Central memory CD8-positive, alpha-beta T cell (primary cell): ENCODE data around the gene GPR137.
"Not testable (repeated sequence)": the region's sequence is repeated elsewhere in the genome, so short reads cannot be mapped to it uniquely, and the experiment has no call there.

Experiments used
- ATAC-seq: fragments of 150-1000 bp; cut with Tn5 transposase; replicated peaks from 2 replicates; pipeline ENCODE4 v1.10.0; 2022; ENCODE audit warnings: mild to moderate bottlenecking, moderate FRiP score, moderate number of reproducible peaks; ENCODE audit not compliant: poor library complexity, severe bottlenecking; ENCODE audit errors: extremely low read depth
- DNase-seq, 2 donors: peaks; one replicate each; pipeline ENCODE4 v3.0.0; 2021; ENCODE audit warnings: low spot score in 2 of 2
- H3K27ac Mint-ChIP-seq: one replicate; pipeline ENCODE4 v1.8.0; 2022; ENCODE audit warnings: low read depth, mild to moderate bottlenecking, moderate library complexity, mixed read lengths
- H3K27me3 Mint-ChIP-seq: one replicate; pipeline ENCODE4 v1.8.0; 2022; ENCODE audit warnings: mixed read lengths
- H3K36me3 Mint-ChIP-seq: one replicate; pipeline ENCODE4 v1.8.0; 2022; ENCODE audit warnings: mild to moderate bottlenecking, moderate library complexity, mixed read lengths; ENCODE audit not compliant: insufficient read depth
- H3K4me1 Mint-ChIP-seq: one replicate; pipeline ENCODE4 v1.8.0; 2022; ENCODE audit warnings: mixed read lengths
- H3K4me3 Mint-ChIP-seq: one replicate; pipeline ENCODE4 v1.8.0; 2022; ENCODE audit warnings: mild to moderate bottlenecking, moderate library complexity, mixed read lengths
- H3K9me3 Mint-ChIP-seq: one replicate; pipeline ENCODE4 v1.8.0; 2022; ENCODE audit warnings: mixed read lengths

The GPR137 gene

DNA sequence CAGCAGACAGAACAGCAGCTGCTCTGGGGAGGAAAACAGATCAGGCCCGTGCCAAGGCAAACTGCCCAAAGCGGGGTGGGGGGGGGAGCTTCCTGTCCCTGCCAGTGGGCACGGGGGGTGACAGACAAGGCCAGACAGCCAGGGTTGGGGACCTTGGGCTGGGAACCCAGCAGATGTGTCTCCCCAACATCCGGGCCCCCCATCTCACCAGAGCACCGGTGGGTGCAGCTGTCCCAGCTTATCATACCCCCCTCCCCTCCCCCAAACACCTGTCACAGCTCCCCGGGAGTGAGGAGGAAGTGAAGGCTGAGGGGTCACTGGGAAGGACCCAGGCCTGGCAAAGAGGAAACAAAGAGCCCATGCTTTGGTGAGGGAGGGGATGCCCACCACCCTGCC lies 40.2 kb upstream of the GPR137 start:
- peaks cover 27% of the 10 kb centered on the region for H3K36me3 Mint-ChIP-seq
- H3K27me3 Mint-ChIP-seq, result no peaks in the 10 kb centered on the region
- H3K4me3 Mint-ChIP-seq, result peak overlapping the region; percentile 83
- peak; percentile 20 for ATAC-seq
- peak in 1 of 2 donors; percentile 67 for DNase-seq
- H3K9me3 Mint-ChIP-seq, result no peaks in the 10 kb centered on the region
- peaks cover 51% of the 10 kb centered on the region for H3K4me1 Mint-ChIP-seq
- H3K27ac Mint-ChIP-seq, result peak overlapping the region; percentile 93

DNA sequence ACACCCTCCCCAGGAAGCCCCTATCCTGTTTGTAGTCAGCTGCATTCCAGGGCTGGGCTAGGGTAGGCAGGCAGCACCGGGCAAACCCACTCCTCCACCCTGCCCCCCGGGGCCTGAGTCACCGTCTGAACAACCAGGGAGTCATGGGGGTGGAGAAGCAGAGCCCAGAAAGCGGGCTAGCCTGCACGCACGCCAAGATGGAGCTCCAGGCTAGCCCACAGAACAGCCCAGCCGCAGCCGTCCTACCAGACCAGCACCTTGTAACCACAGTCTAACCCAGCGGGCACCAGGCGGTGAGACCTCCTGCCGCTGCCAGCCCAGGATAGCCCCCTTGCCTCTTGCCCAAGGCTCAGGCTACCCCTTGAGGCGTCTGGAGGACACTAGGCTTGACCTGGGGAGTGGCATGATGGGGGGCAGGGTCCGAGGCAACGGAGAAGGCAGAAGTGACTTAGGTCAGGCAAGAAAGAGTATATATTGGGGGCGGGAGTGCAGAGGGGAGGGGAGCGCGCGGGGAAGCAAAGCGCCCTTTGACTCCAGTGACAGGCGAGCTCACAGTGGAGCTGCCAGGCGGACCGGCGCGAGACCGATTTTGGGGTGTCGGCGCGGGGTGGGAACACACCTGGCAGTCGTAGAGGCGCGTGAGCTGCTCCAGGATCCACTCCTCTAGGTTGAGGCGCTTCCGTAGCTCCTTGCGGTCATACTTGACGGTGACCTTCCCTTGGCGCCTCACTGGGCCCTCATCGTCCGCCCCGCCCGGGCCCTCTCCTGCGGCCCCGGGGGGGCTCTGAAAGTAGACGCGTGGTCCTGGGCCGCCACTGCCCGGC lies 39.6 kb upstream of the GPR137 start:
- H3K4me3 Mint-ChIP-seq, result peak overlapping the region; percentile 83
- H3K4me1 Mint-ChIP-seq, result peaks cover 48% of the 10 kb centered on the region
- H3K27me3 Mint-ChIP-seq, result no peaks in the 10 kb centered on the region
- H3K9me3 Mint-ChIP-seq, result no peaks in the 10 kb centered on the region
- peak; percentile 6 for ATAC-seq
- H3K27ac Mint-ChIP-seq, result peak overlapping the region; percentile 93
- H3K36me3 Mint-ChIP-seq, result peaks cover 21% of the 10 kb centered on the region
- peak; percentile 44 to 61 for DNase-seq

DNA sequence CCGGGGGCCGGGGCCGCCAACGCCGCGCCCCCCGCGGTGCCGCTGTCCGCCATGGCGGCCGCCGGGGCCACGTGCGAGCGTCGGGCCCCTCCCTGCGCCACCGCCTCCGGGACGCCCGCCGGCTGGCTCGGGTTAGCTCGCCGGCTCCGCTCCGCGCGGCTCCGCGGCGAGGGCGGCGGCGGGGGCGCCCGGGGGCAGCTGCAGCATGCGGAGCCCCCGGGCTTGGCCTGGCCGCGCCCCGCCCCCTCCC lies 39.1 kb upstream of the GPR137 start:
- H3K4me3 Mint-ChIP-seq, result peak overlapping the region; percentile 83

DNA sequence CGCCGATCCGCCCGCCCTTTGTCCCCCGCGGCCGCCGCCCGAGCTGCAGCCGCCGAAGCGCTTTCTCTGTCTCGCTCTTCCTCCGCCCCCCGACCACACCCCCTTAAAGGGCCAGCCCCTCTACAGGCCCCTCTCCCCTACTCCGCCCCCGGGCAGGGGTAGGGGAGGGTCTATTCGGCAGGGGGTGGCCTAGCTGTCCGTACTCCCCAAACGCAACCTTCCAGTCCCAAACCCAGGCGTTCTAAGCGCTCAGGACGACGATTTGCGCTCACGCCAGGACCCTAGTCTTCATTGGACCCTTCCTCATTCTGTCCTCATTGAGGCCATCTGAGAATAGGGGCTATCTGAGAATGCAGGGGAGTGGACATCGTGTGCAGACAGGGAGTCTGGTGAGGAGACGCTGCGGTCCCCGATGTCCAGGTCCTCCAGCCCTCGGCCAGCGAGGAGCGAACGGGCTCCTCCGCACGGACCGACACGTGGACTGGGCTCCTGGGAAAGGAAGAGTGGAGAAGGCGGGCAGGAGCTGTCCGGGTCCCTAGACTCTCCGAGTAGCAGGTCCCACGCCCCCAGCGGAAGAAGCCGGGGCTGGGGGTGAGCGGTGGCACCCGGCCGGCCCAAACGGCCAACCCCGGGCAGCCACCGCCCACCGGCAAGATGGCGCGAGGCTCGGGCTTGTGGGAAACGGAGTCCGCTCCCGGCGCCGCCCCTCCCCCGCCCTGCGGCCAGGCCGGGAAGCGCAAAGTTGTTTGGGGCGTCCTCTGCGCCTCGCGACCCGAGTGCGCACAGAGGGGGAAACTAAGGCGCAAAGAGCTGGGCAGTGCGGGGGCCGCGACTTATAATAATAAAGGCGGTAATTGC lies 38.5 kb upstream of the GPR137 start, which contains the start of gene PPP1R14B:
TSS of gene PPP1R14B (minus strand) at position 73 of the 858 bp plus-strand sequence. CDS start 270 bp downstream, outside the sequence.
- H3K36me3 Mint-ChIP-seq, result peaks cover 17% of the 10 kb centered on the region
- peak within 1 kb of the TSS; percentile 93 for H3K27ac Mint-ChIP-seq
- H3K4me3 Mint-ChIP-seq, result peak within 1 kb of the TSS; percentile 83

More for the DNA sequence above, 39.1 kb upstream of the GPR137 start:
- H3K27me3 Mint-ChIP-seq, H3K9me3 Mint-ChIP-seq, DNase-seq: not testable (repeated sequence)
- ATAC-seq, result peak; percentile 3
- Mint-ChIP-seq H3K4me1 (peaks cover 45% of the 10 kb centered on the region), H3K27ac (peak overlapping the region; percentile 29), H3K36me3 (peaks cover 17% of the 10 kb centered on the region)

DNA sequence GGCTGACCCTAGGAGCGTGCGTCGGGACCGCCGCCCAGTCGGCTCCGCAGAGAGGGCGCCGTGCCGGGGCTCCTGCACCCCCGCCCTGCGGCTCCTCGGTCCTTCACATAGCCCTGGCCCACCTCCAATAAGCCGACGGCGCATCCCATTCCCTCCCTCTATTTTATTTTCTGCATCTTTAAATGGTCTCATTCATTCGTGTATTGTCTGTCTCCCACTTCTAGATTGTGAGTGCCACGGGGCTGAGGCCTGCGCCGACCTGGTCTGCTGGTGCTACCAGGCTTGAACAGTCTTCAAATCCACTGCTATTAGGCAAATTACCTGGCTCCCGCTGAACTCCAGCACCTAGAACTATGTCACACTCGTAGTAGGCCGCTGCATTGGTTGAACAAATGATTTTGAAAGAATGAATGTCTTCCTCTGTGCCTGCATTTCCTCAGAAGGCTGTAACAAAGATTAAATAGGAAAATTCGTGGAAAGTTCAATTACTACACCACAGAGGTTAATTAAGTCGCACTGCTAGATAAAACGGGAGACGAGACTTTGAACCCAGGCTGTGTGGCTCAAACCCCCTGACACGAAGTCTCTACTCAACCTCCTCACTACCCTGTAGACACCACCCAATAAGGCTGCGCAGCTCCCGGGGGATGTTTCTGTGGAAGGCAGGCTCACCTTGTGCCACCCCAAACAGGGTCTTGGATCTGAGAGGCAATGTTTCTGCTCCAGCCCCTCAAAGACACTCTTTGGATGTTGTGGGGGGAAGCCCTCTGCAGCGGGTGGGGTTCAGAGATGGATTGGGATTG lies 37.7 kb upstream of the GPR137 start:
- peaks cover 15% of the 10 kb centered on the region for H3K36me3 Mint-ChIP-seq
- H3K27me3 Mint-ChIP-seq, result no peaks in the 10 kb centered on the region
- peaks cover 50% of the 10 kb centered on the region for H3K4me1 Mint-ChIP-seq
- no peak overlapping the region for H3K27ac Mint-ChIP-seq
- peak overlapping the region; percentile 83 for H3K4me3 Mint-ChIP-seq
- DNase-seq (no peak), ATAC-seq (no peak)
- no peaks in the 10 kb centered on the region for H3K9me3 Mint-ChIP-seq

More for the DNA sequence above, 38.5 kb upstream of the GPR137 start, which contains the start of gene PPP1R14B:
- H3K4me1 Mint-ChIP-seq, result peaks cover 47% of the 10 kb centered on the region
- peak; percentile 52 for ATAC-seq
- no peaks in the 10 kb centered on the region for H3K9me3 Mint-ChIP-seq
- peak; percentile 53 to 56 for DNase-seq
- no peaks in the 10 kb centered on the region for H3K27me3 Mint-ChIP-seq

DNA sequence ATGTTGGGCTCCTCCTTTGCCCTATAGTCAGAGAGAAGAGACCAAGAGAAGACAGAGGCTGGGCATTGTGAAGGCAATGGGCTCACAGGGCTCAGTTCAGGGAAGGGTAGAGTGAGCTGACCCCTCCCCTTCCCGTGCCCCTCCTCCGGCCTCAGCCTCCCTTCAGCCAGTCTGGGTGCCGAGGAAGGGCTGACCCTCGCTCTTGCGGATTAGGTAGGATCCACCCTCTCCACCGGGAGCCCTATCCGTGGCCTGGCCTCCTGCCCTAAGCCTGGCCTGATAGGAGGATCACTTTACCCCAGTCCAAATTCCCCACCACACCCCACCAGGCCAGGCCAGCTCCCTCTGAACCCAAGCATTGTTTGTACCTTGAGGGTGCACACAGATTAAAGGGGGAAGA lies 37.1 kb upstream of the GPR137 start:
- no peak for DNase-seq
- Mint-ChIP-seq H3K4me1 (peaks cover 44% of the 10 kb centered on the region), H3K9me3 (no peaks in the 10 kb centered on the region), H3K27me3 (no peaks in the 10 kb centered on the region), H3K36me3 (peaks cover 14% of the 10 kb centered on the region), H3K27ac (no peak overlapping the region), H3K4me3 (peak overlapping the region; percentile 83)
- no peak for ATAC-seq

DNA sequence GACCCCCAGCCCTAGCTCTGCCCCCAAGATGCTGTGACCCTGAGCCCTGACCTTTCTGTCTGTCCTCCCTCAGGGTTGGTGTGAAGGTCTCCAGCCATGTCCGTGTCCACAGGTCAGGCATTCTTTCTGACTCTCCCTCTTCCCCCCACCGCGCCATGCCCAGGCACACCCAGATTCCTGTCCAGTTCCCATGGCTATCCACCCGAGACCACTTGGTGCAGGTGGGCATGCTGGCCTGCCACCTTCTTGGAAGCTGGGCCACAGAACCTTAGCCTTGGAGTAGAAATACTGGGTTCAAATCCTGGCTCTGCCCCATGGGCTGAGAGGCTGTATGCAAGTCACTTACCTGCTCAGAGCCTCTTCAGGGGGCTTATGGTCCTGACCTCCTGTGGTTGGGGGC lies 36.6 kb upstream of the GPR137 start:
- ATAC-seq (no peak), DNase-seq (no peak)
- no peaks in the 10 kb centered on the region for H3K27me3 Mint-ChIP-seq
- no peaks in the 10 kb centered on the region for H3K9me3 Mint-ChIP-seq
- H3K36me3 Mint-ChIP-seq, result peaks cover 14% of the 10 kb centered on the region
- H3K4me3 Mint-ChIP-seq, result no peak overlapping the region
- peaks cover 45% of the 10 kb centered on the region for H3K4me1 Mint-ChIP-seq
- no peak overlapping the region for H3K27ac Mint-ChIP-seq

DNA sequence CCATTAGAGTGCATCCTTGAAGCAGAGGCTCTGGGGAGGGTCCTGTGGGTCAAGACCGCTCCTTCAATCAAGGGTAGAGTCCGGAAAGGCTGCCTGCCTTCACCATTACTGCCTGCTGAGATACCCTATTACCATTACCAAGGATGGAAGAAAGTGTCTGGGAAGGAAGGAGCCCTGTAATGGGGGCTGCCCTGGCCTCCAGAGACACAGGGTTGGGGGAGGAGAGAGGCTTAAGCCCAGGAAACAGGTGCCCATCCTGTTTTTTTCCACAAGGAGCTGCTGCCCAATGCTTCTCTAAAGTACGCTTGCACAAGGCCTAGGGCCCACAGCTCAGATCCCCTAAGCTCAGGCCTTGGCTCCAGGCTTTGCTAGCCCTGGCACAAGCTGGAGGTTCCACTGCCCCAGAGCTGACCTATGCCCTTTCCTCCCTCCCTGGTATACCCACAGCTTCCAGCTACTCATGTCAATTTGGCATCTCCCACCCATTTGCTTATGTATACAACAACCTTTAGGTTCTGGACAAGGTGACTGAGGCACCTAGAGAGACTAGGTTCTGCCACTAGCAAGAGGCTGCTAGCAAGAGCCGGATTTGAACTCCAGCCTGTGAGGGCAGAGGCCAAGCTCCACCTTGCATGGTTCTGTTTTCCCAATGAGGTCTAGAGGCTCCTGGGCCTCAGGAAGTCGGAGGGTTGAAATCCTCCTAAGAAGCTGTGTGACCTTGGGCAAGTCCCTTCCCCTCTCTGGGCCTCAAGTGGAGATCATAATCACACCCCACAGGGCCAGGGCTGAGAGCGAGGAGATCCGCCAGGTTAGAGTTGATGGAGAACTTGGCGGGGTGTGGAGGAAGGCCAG lies 35.9 kb upstream of the GPR137 start:
- Mint-ChIP-seq H3K4me1 (peaks cover 44% of the 10 kb centered on the region), H3K36me3 (peaks cover 14% of the 10 kb centered on the region), H3K27ac (no peak overlapping the region), H3K4me3 (peak overlapping the region; percentile 42), H3K9me3 (no peaks in the 10 kb centered on the region), H3K27me3 (no peaks in the 10 kb centered on the region)
- DNase-seq (no peak), ATAC-seq (no peak)

DNA sequence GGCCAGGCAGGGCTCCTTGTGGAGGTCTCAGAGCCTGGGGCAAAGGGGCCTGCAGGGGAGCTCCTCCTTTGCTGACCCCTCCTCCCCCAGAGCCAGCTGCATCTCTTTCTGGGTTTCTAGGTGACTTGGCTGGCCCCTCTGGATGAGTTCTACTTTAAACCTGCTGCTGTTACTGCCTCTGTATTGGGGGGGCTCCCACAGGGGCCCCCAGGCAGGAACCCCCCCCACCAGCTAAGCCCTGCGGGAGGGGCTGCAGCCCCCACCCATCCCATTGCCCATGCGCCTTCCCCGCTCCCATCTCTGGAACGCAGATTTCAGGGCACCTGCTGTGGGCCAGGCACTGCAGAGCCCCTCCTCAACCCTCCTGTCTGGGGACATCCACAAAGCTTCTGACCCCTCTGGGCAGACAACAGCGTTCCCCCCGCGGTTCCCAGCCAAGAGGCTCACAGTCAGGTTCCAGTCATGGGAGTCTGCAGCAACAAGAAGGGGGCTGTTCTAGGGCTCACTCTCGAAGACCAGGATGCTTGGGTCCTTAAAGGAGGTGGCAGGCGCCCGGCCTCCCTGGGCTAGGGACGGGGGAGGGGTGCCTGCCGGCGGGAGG lies 35.1 kb upstream of the GPR137 start:
- peaks cover 10% of the 10 kb centered on the region for H3K36me3 Mint-ChIP-seq
- H3K4me3 Mint-ChIP-seq, result peak overlapping the region; percentile 91
- no peak overlapping the region for H3K27ac Mint-ChIP-seq
- DNase-seq, result no peak
- peaks cover 37% of the 10 kb centered on the region for H3K4me1 Mint-ChIP-seq
- no peaks in the 10 kb centered on the region for H3K27me3 Mint-ChIP-seq
- H3K9me3 Mint-ChIP-seq, result no peaks in the 10 kb centered on the region
- ATAC-seq, result no peak

DNA sequence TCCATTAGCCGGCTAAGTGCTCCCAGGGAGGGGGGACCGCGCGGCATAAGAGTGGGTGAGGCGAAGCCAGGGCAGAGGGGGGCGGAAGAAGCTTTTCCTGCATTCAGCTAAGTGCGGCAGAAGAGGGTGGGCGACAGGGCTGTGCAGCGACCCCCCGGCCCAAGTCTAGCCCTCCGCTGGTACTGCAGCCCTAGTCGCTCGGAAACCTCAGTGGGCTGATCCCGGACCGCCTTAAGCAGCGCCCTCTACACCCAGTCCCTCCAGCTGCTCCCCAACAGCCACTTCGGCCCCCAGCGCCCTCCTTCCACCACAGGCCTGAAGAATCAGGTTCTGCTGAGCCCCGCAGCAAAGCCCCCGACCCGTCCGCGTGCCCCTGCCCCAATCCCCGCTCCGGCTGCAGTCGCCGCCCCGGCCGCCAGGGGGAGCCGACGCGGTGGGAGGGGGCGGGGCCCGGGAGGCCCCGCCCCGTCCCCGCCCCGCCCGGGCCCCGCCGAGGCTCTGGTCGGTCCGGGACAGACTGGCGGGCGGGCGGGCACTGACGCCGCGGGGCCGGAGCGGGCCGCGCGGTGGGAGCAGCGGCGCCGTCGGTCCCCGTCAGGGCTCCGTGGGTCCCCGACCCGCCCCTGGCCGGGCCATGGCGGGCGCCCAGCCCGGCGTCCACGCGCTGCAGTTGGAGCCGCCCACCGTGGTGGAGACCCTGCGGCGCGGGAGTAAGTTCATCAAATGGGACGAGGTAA lies 34.5 kb upstream of the GPR137 start, which contains the start of gene PLCB3:
TSS of gene PLCB3 (plus strand) at position 515 of the 737 bp plus-strand sequence. CDS start at position 635, 120 bp downstream.
- peak within 1 kb of the TSS; percentile 87 for H3K27ac Mint-ChIP-seq
- ATAC-seq, result peak; percentile 50
- peak within 1 kb of the TSS; percentile 91 for H3K4me3 Mint-ChIP-seq
- H3K36me3 Mint-ChIP-seq, result peaks cover 6% of the 10 kb centered on the region
- DNase-seq, result peak in 1 of 2 donors; percentile 50
- no peaks in the 10 kb centered on the region for H3K9me3 Mint-ChIP-seq
- no peaks in the 10 kb centered on the region for H3K27me3 Mint-ChIP-seq
- H3K4me1 Mint-ChIP-seq, result peaks cover 30% of the 10 kb centered on the region

DNA sequence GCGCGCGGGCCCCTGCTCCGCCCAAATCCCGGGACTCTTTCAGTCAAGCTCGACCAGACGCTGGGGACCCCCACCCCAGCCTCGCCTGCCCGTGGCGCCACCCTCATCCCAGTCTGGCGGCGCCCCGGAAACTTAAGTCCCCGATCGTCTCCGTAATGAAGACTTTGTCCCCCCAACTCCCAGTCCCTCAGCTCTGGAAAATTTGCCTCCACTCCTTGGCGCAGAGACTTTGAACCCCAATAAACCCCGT lies 34.0 kb upstream of the GPR137 start:
- H3K36me3 Mint-ChIP-seq, result peaks cover 6% of the 10 kb centered on the region
- ATAC-seq (no peak), DNase-seq (no peak)
- no peaks in the 10 kb centered on the region for H3K9me3 Mint-ChIP-seq
- peak overlapping the region; percentile 91 for H3K4me3 Mint-ChIP-seq
- peak overlapping the region; percentile 87 for H3K27ac Mint-ChIP-seq
- no peaks in the 10 kb centered on the region for H3K27me3 Mint-ChIP-seq
- peaks cover 30% of the 10 kb centered on the region for H3K4me1 Mint-ChIP-seq
